Thyroid gland (tissue), 4 donors: Measurements from ENCODE around the gene TAF1B.

Source experiments
- CTCF ChIP-seq, 6 experiments: fragments of 200-600 bp in 3 of 6; fragments of 450-650 bp in 3 of 6; sonication (generic) in 3 of 6; IDR thresholded peaks; one replicate each; pipeline ENCODE4 v1.5.1; 2016 to 2019; ENCODE audit warnings: antibody characterized with exemption in 6 of 6, mild to moderate bottlenecking in 2 of 6, inconsistent platforms in 1 of 6, moderate library complexity in 1 of 6
- POLR2A ChIP-seq, 2 donors: fragments of 450-650 bp; IDR thresholded peaks; one replicate each; pipeline ENCODE4 v1.6.1; 2017; ENCODE audit warnings: antibody characterized with exemption in 2 of 2, mild to moderate bottlenecking in 2 of 2, moderate library complexity in 1 of 2

- TF ChIP-seq POLR2A (IDR thresholded peaks at IDR 0.05) (no peak), CTCF (IDR thresholded peaks at IDR 0.05) (no peak)
These were observed 36.6 kb upstream of the TAF1B start for GRCh38 chr2:9806656-9807055.
